ENCODE measurements around the gene PPARA.

PPARA gene

DNA sequence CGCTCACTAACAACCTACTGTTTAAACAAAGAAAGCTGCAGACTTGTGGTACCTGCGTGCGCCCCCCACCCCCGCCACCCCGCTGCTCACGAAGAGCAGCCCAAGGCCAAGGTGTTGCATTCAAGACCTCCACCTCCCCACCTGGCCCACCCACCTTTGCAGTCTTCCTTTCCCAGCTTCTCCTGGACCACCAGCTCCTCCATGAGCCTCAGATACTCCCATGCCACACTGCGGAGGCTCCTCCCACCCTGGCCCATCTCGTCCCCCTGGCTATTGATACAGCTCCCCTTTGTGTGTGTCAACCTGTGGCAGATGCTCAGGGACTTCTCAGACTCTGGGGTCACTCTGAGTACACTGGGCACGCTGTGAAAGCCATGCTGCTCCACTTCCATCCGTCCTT lies 95.9 kb downstream of the PPARA start:
- Histone ChIP-seq H3K27me3 (ENCODE audit: insufficient read depth, low read length) (no peaks in the 10 kb centered on the region), H3K9me2 (ENCODE audit: low read depth, low read length) (no peaks in the 10 kb centered on the region), H3K9ac (ENCODE audit: low read length) (no peak overlapping the region), H4K20me1 (ENCODE audit: insufficient read depth, low read length) (no peaks in the 10 kb centered on the region), H3K36me3 (ENCODE audit: insufficient read depth, low read length) (peaks cover 11% of the 10 kb centered on the region), H3K4me2 (ENCODE audit: low read length) (no peak overlapping the region), H3K27ac (ENCODE audit: low read depth, low read length, poor library complexity, severe bottlenecking) (no peak overlapping the region), H3K79me2 (ENCODE audit: insufficient read depth, low read length) (no peaks in the 10 kb centered on the region), H2AFZ (ENCODE audit: low read length) (no peak overlapping the region), H3K4me3 (ENCODE audit: low read depth, low read length, poor library complexity, severe bottlenecking) (no peak overlapping the region), H3K9me3 (ENCODE audit: low read length) (no peaks in the 10 kb centered on the region), H3K4me1 (ENCODE audit: insufficient read depth, low read length, severe bottlenecking) (peaks cover 18% of the 10 kb centered on the region), H3F3A (ENCODE audit: insufficient read depth, low read length) (no peaks in the 10 kb centered on the region)
- no peak for TF ChIP-seq EZH2 (IDR thresholded peaks at IDR 0.05; ENCODE audit: borderline replicate concordance, low read length)
- TF ChIP-seq CTCF (IDR thresholded peaks at IDR 0.05; ENCODE audit: low read length): no peak

DNA sequence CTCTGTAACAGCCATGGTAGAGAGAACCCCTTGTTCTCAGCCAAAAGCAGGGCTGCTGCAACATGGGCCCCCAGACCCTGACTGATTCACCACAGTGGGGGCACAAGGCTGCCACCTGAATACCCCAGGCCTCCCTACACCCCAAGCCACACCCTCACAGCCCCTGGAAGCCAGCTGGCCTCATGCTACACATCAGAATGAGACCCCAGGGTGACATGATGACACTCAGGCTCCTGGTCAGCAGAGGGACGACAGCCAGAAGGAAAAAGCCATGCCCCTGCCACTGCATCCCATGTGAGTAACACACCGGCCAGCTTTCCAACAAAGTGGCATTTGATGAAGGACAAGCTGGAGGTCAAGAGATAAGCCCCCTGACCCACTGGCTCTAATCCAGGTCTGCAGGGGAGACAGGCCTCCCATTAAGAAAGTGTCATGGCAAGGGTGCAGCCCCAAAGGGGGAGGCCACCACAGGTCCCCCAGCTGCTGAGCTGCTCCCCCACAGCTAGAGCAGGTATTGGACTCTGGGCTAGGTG lies 97.2 kb downstream of the PPARA start:
- no peaks in the 10 kb centered on the region for H4K20me1 ChIP-seq (ENCODE audit: insufficient read depth, low read length)
- H3K4me3 ChIP-seq (ENCODE audit: low read depth, low read length, poor library complexity, severe bottlenecking): no peak overlapping the region
- peaks cover 11% of the 10 kb centered on the region for H3K36me3 ChIP-seq (ENCODE audit: insufficient read depth, low read length)
- H3K27ac ChIP-seq (ENCODE audit: low read depth, low read length, poor library complexity, severe bottlenecking): no peak overlapping the region
- no peak overlapping the region for H2AFZ ChIP-seq (ENCODE audit: low read length)
- no peaks in the 10 kb centered on the region for H3K9me2 ChIP-seq (ENCODE audit: low read depth, low read length)
- TF ChIP-seq CTCF (IDR thresholded peaks at IDR 0.05; ENCODE audit: low read length) (no peak), EZH2 (IDR thresholded peaks at IDR 0.05; ENCODE audit: borderline replicate concordance, low read length) (no peak)
- H3K27me3 ChIP-seq (ENCODE audit: insufficient read depth, low read length): no peaks in the 10 kb centered on the region
- H3K9me3 ChIP-seq (ENCODE audit: low read length): peaks cover 6% of the 10 kb centered on the region; the same call in 1 of the 2 replicates
- no peaks in the 10 kb centered on the region for H3K79me2 ChIP-seq (ENCODE audit: insufficient read depth, low read length)
- no peak overlapping the region for H3K9ac ChIP-seq (ENCODE audit: low read length)
- no peak overlapping the region for H3K4me2 ChIP-seq (ENCODE audit: low read length)
- peaks cover 21% of the 10 kb centered on the region for H3K4me1 ChIP-seq (ENCODE audit: insufficient read depth, low read length, severe bottlenecking)
- no peaks in the 10 kb centered on the region for H3F3A ChIP-seq (ENCODE audit: insufficient read depth, low read length)

DNA sequence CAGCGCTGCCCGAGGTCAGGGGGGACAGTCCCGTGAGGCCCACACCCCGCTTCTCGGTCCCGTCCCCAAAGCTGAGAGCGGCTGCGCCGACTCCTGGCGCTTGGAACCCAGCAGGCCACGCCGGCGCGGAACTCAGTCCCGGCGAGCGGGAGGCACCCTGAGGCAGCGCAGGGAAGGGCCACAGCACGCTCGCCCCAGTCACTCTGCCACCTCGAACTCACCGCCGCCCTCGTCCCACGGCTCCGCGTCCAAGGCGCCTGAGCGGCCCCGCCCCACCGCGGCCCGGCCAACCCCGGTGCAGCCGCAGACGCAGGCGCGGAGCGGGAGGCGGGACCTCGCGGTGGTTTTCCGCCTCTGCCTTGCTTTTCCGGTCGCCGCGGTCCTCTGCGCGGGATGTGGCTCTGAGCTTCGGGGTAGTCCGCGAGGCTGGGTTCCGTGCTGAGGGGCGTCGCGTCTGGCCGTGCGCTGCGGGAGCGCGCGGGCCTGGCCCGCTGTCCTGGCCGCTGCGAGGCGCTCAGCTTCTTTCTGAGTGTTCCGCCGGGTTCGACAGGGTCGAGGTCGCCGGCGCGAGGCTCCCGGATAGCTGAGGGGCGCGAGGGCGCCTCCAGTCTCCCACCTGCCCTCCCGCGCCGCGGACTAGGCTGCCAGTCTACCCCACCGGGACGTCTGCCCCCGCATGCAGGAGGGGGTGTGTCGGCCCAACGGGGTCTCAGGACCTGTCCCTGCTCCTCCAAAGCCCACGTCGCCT lies 99.9 kb downstream of the PPARA start, which contains the start of gene CDPF1:
Gene CDPF1, minus strand, starts transcription at position 259 of the 748 bp plus-strand sequence. CDS start 2,009 bp downstream, outside the sequence.
- H3K9me2 ChIP-seq (ENCODE audit: low read depth, low read length): no peaks in the 10 kb centered on the region
- peak within 1 kb of the TSS; percentile 94 for H3K9ac ChIP-seq (ENCODE audit: low read length)
- H3K4me3 ChIP-seq (ENCODE audit: low read depth, low read length, poor library complexity, severe bottlenecking): peak within 1 kb of the TSS; percentile 84
- peaks cover 21% of the 10 kb centered on the region for H3K4me1 ChIP-seq (ENCODE audit: insufficient read depth, low read length, severe bottlenecking)
- H3F3A ChIP-seq (ENCODE audit: insufficient read depth, low read length): no peaks in the 10 kb centered on the region
- no peaks in the 10 kb centered on the region for H3K79me2 ChIP-seq (ENCODE audit: insufficient read depth, low read length)
- peak within 1 kb of the TSS; percentile 22 for H3K27ac ChIP-seq (ENCODE audit: low read depth, low read length, poor library complexity, severe bottlenecking)
- H3K4me2 ChIP-seq (ENCODE audit: low read length): peak within 1 kb of the TSS; percentile 76
- no peak within 1 kb of the TSS for H2AFZ ChIP-seq (ENCODE audit: low read length)
- 0 out of 2 replicates have a peak, but pooled peaks cover under 1% of the 10 kb centered on the region for H3K27me3 ChIP-seq (ENCODE audit: insufficient read depth, low read length)
- no peak for TF ChIP-seq EZH2 (IDR thresholded peaks at IDR 0.05; ENCODE audit: borderline replicate concordance, low read length)
- TF ChIP-seq CTCF (IDR thresholded peaks at IDR 0.05; ENCODE audit: low read length): no peak
- H3K36me3 ChIP-seq (ENCODE audit: insufficient read depth, low read length): peaks cover 6% of the 10 kb centered on the region
- H4K20me1 ChIP-seq (ENCODE audit: insufficient read depth, low read length): no peaks in the 10 kb centered on the region
- H3K9me3 ChIP-seq (ENCODE audit: low read length): peaks cover 6% of the 10 kb centered on the region; the same call in 1 of the 2 replicates

All from OCI-LY1 (cell line).